DMS114 treated with DMSO at 0.1 percent for 48 hours (cell line): Measurements from ENCODE around the gene UXT.
A peak's percentile ranks its signal among the peaks of the same experiment; 100 is the strongest.

ENCODE experiments used
- DNase-seq: peaks from one replicate; lab custom pipeline; 2025; ENCODE audit not compliant: unreplicated experiment; lab: John Stamatoyannopoulos, UW

The UXT gene

GRCh38 chrX:47649781-47650163, 9.2 kb downstream of the UXT start:
- DNase-seq: no peak

GRCh38 chrX:47649271-47649670, 9.7 kb downstream of the UXT start:
- DNase-seq: no peak

GRCh38 chrX:47648376-47648775, 10.6 kb downstream of the UXT start:
- DNase-seq: no peak

GRCh38 chrX:47646636-47647035, 12.3 kb downstream of the UXT start:
- DNase-seq: no peak

- DNase-seq: no peak
These were observed 13.4 kb downstream of the UXT start for GRCh38 chrX:47645530-47645929.

GRCh38 chrX:47644557-47645091, 14.4 kb downstream of the UXT start:
- peak; percentile 14 for DNase-seq

- DNase-seq: no peak
These were observed 15.1 kb downstream of the UXT start for GRCh38 chrX:47643926-47644325.

GRCh38 chrX:47638816-47639215, 20.2 kb downstream of the UXT start:
- DNase-seq: no peak

GRCh38 chrX:47637546-47638195, 21.3 kb downstream of the UXT start:
- DNase-seq: no peak

- DNase-seq: no peak
These were observed 24.0 kb downstream of the UXT start for GRCh38 chrX:47634871-47635575.

GRCh38 chrX:47633689-47634590, 25.0 kb downstream of the UXT start:
- no peak for DNase-seq

- DNase-seq: no peak
These were observed 26.3 kb downstream of the UXT start for GRCh38 chrX:47632666-47633065.

- DNase-seq: no peak
These were observed 27.3 kb downstream of the UXT start for GRCh38 chrX:47631676-47632075.

- no peak for DNase-seq
These were observed 29.4 kb downstream of the UXT start, which contains the start of gene CFP for GRCh38 chrX:47629419-47630200. Gene CFP (minus strand): TSS chrX:47629930. CDS start chrX:47629844, 86 bp downstream.

- no peak for DNase-seq
These were observed 30.0 kb downstream of the UXT start for GRCh38 chrX:47628982-47629381.

GRCh38 chrX:47625365-47625764, 33.6 kb downstream of the UXT start:
- DNase-seq: no peak

GRCh38 chrX:47623540-47624027, 35.4 kb downstream of the UXT start:
- peak; percentile 77 for DNase-seq

GRCh38 chrX:47621851-47622250, 37.1 kb downstream of the UXT start:
- no peak for DNase-seq

GRCh38 chrX:47620303-47620685, 38.7 kb downstream of the UXT start:
- DNase-seq: no peak

GRCh38 chrX:47619486-47620302, 39.3 kb downstream of the UXT start, which contains the start of gene SYN1:
Gene SYN1 (minus strand): TSS chrX:47619857. CDS start chrX:47619728, 129 bp downstream.
- peak; percentile 31 for DNase-seq
